ENCODE measurements around the gene DDOST.

DNA sequence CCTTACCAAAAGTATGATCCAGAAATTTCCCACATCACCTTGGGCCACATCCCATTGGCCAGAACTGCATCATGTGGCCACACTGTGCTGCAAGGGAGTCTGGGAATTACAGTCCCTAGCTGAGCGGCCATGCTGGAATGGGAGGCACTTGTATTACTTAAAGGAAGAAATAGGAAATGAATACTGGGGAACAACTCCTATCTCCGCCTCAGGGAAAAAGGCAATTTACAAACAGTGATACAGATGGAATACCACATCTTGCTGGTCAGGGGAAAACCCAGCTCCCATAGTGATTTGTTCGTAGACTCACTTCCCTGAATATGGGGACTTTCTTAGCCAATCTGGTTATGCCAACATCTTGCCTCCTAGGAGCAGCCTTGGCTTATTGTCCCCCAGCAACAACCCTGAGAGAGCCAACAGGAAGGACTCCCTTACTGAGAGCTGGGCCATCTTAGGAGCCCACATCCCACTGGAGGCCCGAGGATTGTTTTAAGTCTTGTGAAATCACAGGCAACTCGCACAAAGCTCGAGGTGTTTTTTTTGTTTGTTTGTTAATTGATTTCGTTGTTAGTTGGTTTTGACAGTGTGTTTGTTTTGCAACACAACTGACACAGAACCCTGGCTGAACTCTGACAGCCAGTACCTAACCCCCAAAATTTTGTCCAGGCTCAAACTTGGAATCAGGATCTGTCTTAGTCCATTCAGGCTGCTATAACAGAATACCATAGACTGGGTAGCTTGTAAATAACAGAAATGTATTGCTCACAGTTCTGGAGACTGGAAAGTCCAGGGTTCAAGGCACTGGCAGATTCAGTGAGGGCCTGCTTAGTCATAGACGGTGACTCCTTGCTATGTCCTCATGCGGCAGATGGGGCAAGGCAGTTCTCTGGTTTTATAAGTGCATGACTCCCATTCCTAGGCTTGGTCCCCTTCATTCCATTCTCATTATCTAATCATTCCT lies 57.4 kb downstream of the DDOST start:
- TF ChIP-seq GATA2 (IDR thresholded peaks at IDR 0.05; ENCODE audit: low read depth, low read length), result no peak
- no peak for TF ChIP-seq GATA3 (IDR thresholded peaks at IDR 0.05; ENCODE audit: low read depth, low read length)

All from SH-SY5Y (cell line).